Measurements from ENCODE around the gene MAML2.

- no peak for TF ChIP-seq NRF1 (IDR thresholded peaks at IDR 0.05; ENCODE audit: low read depth, low read length)
- TF ChIP-seq SUZ12 (IDR thresholded peaks at IDR 0.05; ENCODE audit: low read length) = no peak
- no peak for TF ChIP-seq BACH1 (IDR thresholded peaks at IDR 0.05; ENCODE audit: low read length)
These were observed 25.0 kb downstream of the MAML2 start for GRCh38 chr11:96317985-96318384.
